ENCODE results near the gene KLF6. TPM values are rescaled to one million over a fixed set of nuclear protein-coding genes. Genes with fewer than 3 reads are reported as not detected.

The KLF6 gene
- total RNA-seq, 1 experiment from 2014 or later, result 282 TPM

- no peak for DNase-seq (ENCODE audit: unreplicated experiment)
- no peak for TF ChIP-seq CTCF (IDR thresholded peaks at IDR 0.05; ENCODE audit: unreplicated experiment)
- Mint-ChIP-seq H3K4me3 (ENCODE audit: unreplicated experiment) (peak overlapping the region; percentile 96), H3K4me1 (ENCODE audit: insufficient read depth, unreplicated experiment) (peaks cover 10% of the 10 kb centered on the region), H3K27me3 (ENCODE audit: insufficient read depth, unreplicated experiment) (no peaks in the 10 kb centered on the region), H3K27ac (ENCODE audit: low read depth, unreplicated experiment) (peak overlapping the region; percentile 100), H3K9me3 (ENCODE audit: unreplicated experiment) (peaks cover 8% of the 10 kb centered on the region), H3K36me3 (ENCODE audit: insufficient read depth, unreplicated experiment) (peaks cover 46% of the 10 kb centered on the region)
- POLR2A ChIA-PET, result no interaction called here
- CTCF ChIA-PET, result no interaction called here
- BruUV-seq (replicated peaks), result no TSS peak
- intact Hi-C loops (cut with micrococcal nuclease), result no loop called here
Measured at GRCh38 chr10:3787016-3787400, 2.0 kb upstream of the KLF6 start.

- no peak for TF ChIP-seq CTCF (IDR thresholded peaks at IDR 0.05; ENCODE audit: unreplicated experiment)
- peaks cover 15% of the 10 kb centered on the region for H3K4me1 Mint-ChIP-seq (ENCODE audit: insufficient read depth, unreplicated experiment)
- ChIA-PET CTCF (interaction anchor here (0.6 kb wide), 1 partner anchor 261 kb away, joined by 3 read pairs; no protein-coding TSS in a partner anchor), POLR2A (interaction anchor here (0.7 to 12.0 kb wide), 27 partner anchors 9 to 1712 kb away, joined by 3 to 571 read pairs (median 59); no protein-coding TSS in a partner anchor)
- peak overlapping the region; percentile 100 for H3K27ac Mint-ChIP-seq (ENCODE audit: low read depth, unreplicated experiment)
- H3K36me3 Mint-ChIP-seq (ENCODE audit: insufficient read depth, unreplicated experiment), result peaks cover 52% of the 10 kb centered on the region
- H3K9me3 Mint-ChIP-seq (ENCODE audit: unreplicated experiment), result peaks cover 5% of the 10 kb centered on the region
- TSS peak; percentile 69 for BruUV-seq (replicated peaks)
- peak overlapping the region; percentile 96 for H3K4me3 Mint-ChIP-seq (ENCODE audit: unreplicated experiment)
- intact Hi-C loops (cut with micrococcal nuclease), result no loop called here
- H3K27me3 Mint-ChIP-seq (ENCODE audit: insufficient read depth, unreplicated experiment), result no peaks in the 10 kb centered on the region
- DNase-seq (ENCODE audit: unreplicated experiment), result peak; percentile 64
Measured at GRCh38 chr10:3786295-3787015, 1.4 kb upstream of the KLF6 start.

GRCh38 chr10:3785851-3786271 lies 852 bp upstream of the KLF6 start:
- no peaks in the 10 kb centered on the region for H3K27me3 Mint-ChIP-seq (ENCODE audit: insufficient read depth, unreplicated experiment)
- H3K4me3 Mint-ChIP-seq (ENCODE audit: unreplicated experiment), result peak overlapping the region; percentile 96
- intact Hi-C loops (cut with micrococcal nuclease), result loop anchor here (1.0 kb wide), 3 partner anchors 20 to 558 kb away; no protein-coding TSS in a partner anchor
- H3K4me1 Mint-ChIP-seq (ENCODE audit: insufficient read depth, unreplicated experiment), result peaks cover 17% of the 10 kb centered on the region
- TF ChIP-seq CTCF (IDR thresholded peaks at IDR 0.05; ENCODE audit: unreplicated experiment), result no peak
- peak; percentile 46 for DNase-seq (ENCODE audit: unreplicated experiment)
- BruUV-seq (replicated peaks), result no TSS peak
- ChIA-PET CTCF (interaction anchor here (0.6 to 1.1 kb wide), 3 partner anchors 25 to 262 kb away, joined by 3 read pairs; no protein-coding TSS in a partner anchor), POLR2A (interaction anchor here (0.6 to 12.0 kb wide), 60 partner anchors 9 to 1711 kb away, joined by 3 to 571 read pairs (median 9); no protein-coding TSS in a partner anchor)
- H3K9me3 Mint-ChIP-seq (ENCODE audit: unreplicated experiment), result no peaks in the 10 kb centered on the region
- H3K27ac Mint-ChIP-seq (ENCODE audit: low read depth, unreplicated experiment), result peak overlapping the region; percentile 100
- peaks cover 58% of the 10 kb centered on the region for H3K36me3 Mint-ChIP-seq (ENCODE audit: insufficient read depth, unreplicated experiment)

- Mint-ChIP-seq H3K27me3 (ENCODE audit: insufficient read depth, unreplicated experiment) (no peaks in the 10 kb centered on the region), H3K4me1 (ENCODE audit: insufficient read depth, unreplicated experiment) (peaks cover 17% of the 10 kb centered on the region), H3K4me3 (ENCODE audit: unreplicated experiment) (peak overlapping the region; percentile 96), H3K27ac (ENCODE audit: low read depth, unreplicated experiment) (peak overlapping the region; percentile 100), H3K9me3 (ENCODE audit: unreplicated experiment) (no peaks in the 10 kb centered on the region), H3K36me3 (ENCODE audit: insufficient read depth, unreplicated experiment) (peaks cover 63% of the 10 kb centered on the region)
- BruUV-seq (replicated peaks), result no TSS peak
- DNase-seq (ENCODE audit: unreplicated experiment), result peak; percentile 98
- ChIA-PET CTCF (interaction anchor here (0.6 to 1.1 kb wide), 4 partner anchors 22 to 559 kb away, joined by 3 to 4 read pairs (median 3); no protein-coding TSS in a partner anchor), POLR2A (interaction anchor here (0.6 to 12.0 kb wide), 94 partner anchors 10 to 1871 kb away, joined by 3 to 571 read pairs (median 5); no protein-coding TSS in a partner anchor)
- intact Hi-C loops (cut with micrococcal nuclease), result loop anchor here (1.0 kb wide), 3 partner anchors 21 to 559 kb away; no protein-coding TSS in a partner anchor
- TF ChIP-seq CTCF (IDR thresholded peaks at IDR 0.05; ENCODE audit: unreplicated experiment), result no peak
Measured at GRCh38 chr10:3785251-3785850, 342 bp upstream of the KLF6 start.

Data from MCF 10A (cell line).